HG03025 (cell line): ENCODE measurements around the gene CSTPP1.
"Not testable (repeated sequence)": the region's sequence is repeated elsewhere in the genome, so short reads cannot be mapped to it uniquely, and the experiment has no call there.

ENCODE experiments used
- ATAC-seq: cut with Tn5 transposase; IDR thresholded peaks from one replicate; pipeline ENCODE4 v1.9.1; 2021; ENCODE audit warnings: mild to moderate bottlenecking, moderate library complexity; ENCODE audit not compliant: unreplicated experiment, low FRiP score

CSTPP1 gene

GRCh38 chr11:46984548-46984947 is 48.0 kb downstream of the CSTPP1 start:
- no peak for ATAC-seq

- no peak for ATAC-seq
These were observed 48.4 kb downstream of the CSTPP1 start for GRCh38 chr11:46984987-46985386.

GRCh38 chr11:46987183-46987582 is 50.6 kb downstream of the CSTPP1 start:
- no peak for ATAC-seq

GRCh38 chr11:46989810-46990487 is 53.4 kb downstream of the CSTPP1 start:
- ATAC-seq: not testable (repeated sequence)

GRCh38 chr11:46991391-46991790 is 54.8 kb downstream of the CSTPP1 start:
- ATAC-seq: no peak

- not testable (repeated sequence) for ATAC-seq
These were observed 55.8 kb downstream of the CSTPP1 start for GRCh38 chr11:46992386-46992785.

GRCh38 chr11:46997796-46998195 is 61.2 kb downstream of the CSTPP1 start:
- ATAC-seq: not testable (repeated sequence)

GRCh38 chr11:46999217-46999616 is 62.7 kb downstream of the CSTPP1 start:
- ATAC-seq: no peak

GRCh38 chr11:47000033-47000432 is 63.5 kb downstream of the CSTPP1 start:
- no peak for ATAC-seq

GRCh38 chr11:47001781-47002181 is 65.2 kb downstream of the CSTPP1 start:
- ATAC-seq: no peak

GRCh38 chr11:47002390-47002789 is 65.8 kb downstream of the CSTPP1 start:
- ATAC-seq: no peak

GRCh38 chr11:47003180-47003877 is 66.8 kb downstream of the CSTPP1 start:
- no peak for ATAC-seq

GRCh38 chr11:47004595-47005033 is 68.1 kb downstream of the CSTPP1 start:
- no peak for ATAC-seq

GRCh38 chr11:47005441-47005840 is 68.9 kb downstream of the CSTPP1 start:
- no peak for ATAC-seq

- ATAC-seq: no peak
These were observed 71.0 kb downstream of the CSTPP1 start for GRCh38 chr11:47007579-47007978.

GRCh38 chr11:47010179-47010578 is 73.6 kb downstream of the CSTPP1 start:
- no peak for ATAC-seq

GRCh38 chr11:47014097-47014496 is 77.5 kb downstream of the CSTPP1 start:
- ATAC-seq: no peak

GRCh38 chr11:47018637-47019036 is 82.1 kb downstream of the CSTPP1 start:
- ATAC-seq: no peak

- no peak for ATAC-seq
These were observed 84.4 kb downstream of the CSTPP1 start for GRCh38 chr11:47020793-47021526.

- no peak for ATAC-seq
These were observed 84.9 kb downstream of the CSTPP1 start for GRCh38 chr11:47021527-47021818.

- ATAC-seq: no peak
These were observed 85.4 kb downstream of the CSTPP1 start for GRCh38 chr11:47021965-47022364.
